GM18868 (cell line): ENCODE measurements around the gene OAS2.
"Not testable (repeated sequence)": the region's sequence is repeated elsewhere in the genome, so short reads cannot be mapped to it uniquely, and the experiment has no call there.

Source experiments
- ATAC-seq: cut with Tn5 transposase; IDR thresholded peaks from one replicate; pipeline ENCODE4 v1.9.1; 2021; ENCODE audit warnings: mild to moderate bottlenecking, moderate library complexity; ENCODE audit not compliant: unreplicated experiment

The OAS2 gene

GRCh38 chr12:112985642-112986290 lies 7.4 kb downstream of the OAS2 start:
- ATAC-seq, result no peak

- ATAC-seq, result no peak
These were observed 8.0 kb downstream of the OAS2 start for GRCh38 chr12:112986291-112986800.

GRCh38 chr12:112987561-112987960 lies 9.2 kb downstream of the OAS2 start:
- ATAC-seq, result no peak

GRCh38 chr12:112988224-112988623 lies 9.9 kb downstream of the OAS2 start:
- ATAC-seq, result no peak

- not testable (repeated sequence) for ATAC-seq
These were observed 10.6 kb downstream of the OAS2 start for GRCh38 chr12:112988823-112989385.

GRCh38 chr12:112989806-112990205 lies 11.5 kb downstream of the OAS2 start:
- ATAC-seq, result no peak

- no peak for ATAC-seq
These were observed 14.5 kb downstream of the OAS2 start for GRCh38 chr12:112992541-112993398.

GRCh38 chr12:112995008-112995407 lies 16.7 kb downstream of the OAS2 start:
- no peak for ATAC-seq

GRCh38 chr12:112996501-112996900 lies 18.2 kb downstream of the OAS2 start:
- no peak for ATAC-seq

- no peak for ATAC-seq
These were observed 19.2 kb downstream of the OAS2 start for GRCh38 chr12:112997506-112997905.

GRCh38 chr12:112998987-112999767 lies 20.9 kb downstream of the OAS2 start:
- peak; percentile 94 for ATAC-seq

- ATAC-seq, result no peak
These were observed 22.1 kb downstream of the OAS2 start for GRCh38 chr12:113000433-113000832.

GRCh38 chr12:113002155-113002554 lies 23.8 kb downstream of the OAS2 start:
- no peak for ATAC-seq

GRCh38 chr12:113002676-113003075 lies 24.4 kb downstream of the OAS2 start:
- ATAC-seq, result no peak

- ATAC-seq, result no peak
These were observed 25.3 kb downstream of the OAS2 start for GRCh38 chr12:113003636-113004035.

- ATAC-seq, result no peak
These were observed 27.4 kb downstream of the OAS2 start for GRCh38 chr12:113005762-113006161.

GRCh38 chr12:113006206-113006605 lies 27.9 kb downstream of the OAS2 start:
- no peak for ATAC-seq

GRCh38 chr12:113006641-113007040 lies 28.3 kb downstream of the OAS2 start:
- no peak for ATAC-seq

- no peak for ATAC-seq
These were observed 28.8 kb downstream of the OAS2 start for GRCh38 chr12:113007166-113007565.

GRCh38 chr12:113010701-113011100 lies 32.4 kb downstream of the OAS2 start:
- no peak for ATAC-seq

- ATAC-seq, result no peak
These were observed 36.2 kb downstream of the OAS2 start for GRCh38 chr12:113014565-113014964.
